ENCODE results near the gene LILRA6. TPM values are rescaled to one million over a fixed set of nuclear protein-coding genes. Genes with fewer than 3 reads are reported as not detected.

Gene LILRA6
- total RNA-seq, 1 donor from 2014 or later: 26.5 TPM

DNA sequence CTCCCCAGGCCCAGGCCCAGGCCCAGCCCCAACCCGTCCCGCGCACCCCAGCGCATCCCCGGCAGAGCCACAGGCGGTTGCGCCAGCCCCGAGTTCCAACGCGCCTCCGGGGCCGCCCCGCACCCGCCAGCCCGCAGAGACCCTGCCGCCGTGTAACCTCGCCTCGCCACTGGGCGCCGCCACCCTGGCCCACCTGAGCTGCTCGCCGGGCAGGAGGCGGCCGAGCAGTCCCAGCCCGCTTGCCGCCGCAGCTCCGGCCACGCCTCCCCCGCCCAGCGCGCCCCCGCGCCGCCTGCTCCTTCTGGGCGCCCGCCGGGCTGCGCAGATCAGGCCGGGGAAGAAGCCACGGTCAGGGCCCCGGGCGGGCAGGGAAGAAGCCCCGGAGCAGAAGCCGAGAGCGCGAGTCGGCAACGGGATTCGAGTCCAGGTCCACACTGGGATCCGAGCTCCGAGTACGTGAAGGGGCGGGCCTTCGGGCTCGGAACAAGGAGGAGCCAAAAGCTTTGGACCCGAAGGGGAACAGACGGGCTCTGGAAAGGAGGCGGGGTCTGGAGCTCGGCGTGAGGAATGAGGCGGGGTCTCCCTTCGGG is 53.4 kb downstream of the LILRA6 start, which contains the start of gene MBOAT7:
Gene MBOAT7, minus strand, starts transcription at position 436 of the 590 bp plus-strand sequence. CDS start 1,072 bp downstream, outside the sequence.
- DNase-seq (ENCODE audit: low spot score): peak; percentile 92

DNA sequence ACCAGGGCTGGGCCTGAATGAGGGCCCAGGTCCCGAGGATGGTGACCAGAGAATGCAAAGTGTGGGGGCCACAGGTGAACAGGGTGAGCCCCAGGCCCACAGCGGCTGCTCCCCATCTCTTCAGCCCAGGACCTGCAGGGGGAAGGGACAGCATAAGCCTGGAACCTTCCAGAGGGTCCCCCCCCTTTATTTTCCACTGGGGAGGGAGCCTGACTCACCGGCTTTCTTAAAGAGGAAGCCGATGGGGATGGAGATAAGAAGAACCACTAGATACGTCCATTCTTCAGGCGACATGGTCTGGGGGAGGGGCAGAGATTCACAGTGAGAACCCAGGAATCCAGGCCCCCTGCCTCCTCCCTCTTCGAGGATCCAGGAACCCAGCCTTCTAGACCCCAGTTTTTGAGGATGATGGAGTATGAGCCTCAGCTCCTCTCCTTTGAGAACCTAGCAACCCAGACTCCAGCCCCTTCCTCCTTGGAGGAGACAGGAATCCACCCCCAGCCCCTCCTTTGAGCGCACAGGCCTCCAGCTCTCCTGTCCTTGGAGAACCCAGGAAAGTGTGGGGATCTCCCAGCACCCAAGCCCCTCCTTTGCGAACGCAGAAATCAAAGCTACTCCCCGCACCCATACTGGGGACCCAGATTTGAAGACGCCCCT is 54.2 kb downstream of the LILRA6 start:
- no peak for DNase-seq (ENCODE audit: low spot score)

DNA sequence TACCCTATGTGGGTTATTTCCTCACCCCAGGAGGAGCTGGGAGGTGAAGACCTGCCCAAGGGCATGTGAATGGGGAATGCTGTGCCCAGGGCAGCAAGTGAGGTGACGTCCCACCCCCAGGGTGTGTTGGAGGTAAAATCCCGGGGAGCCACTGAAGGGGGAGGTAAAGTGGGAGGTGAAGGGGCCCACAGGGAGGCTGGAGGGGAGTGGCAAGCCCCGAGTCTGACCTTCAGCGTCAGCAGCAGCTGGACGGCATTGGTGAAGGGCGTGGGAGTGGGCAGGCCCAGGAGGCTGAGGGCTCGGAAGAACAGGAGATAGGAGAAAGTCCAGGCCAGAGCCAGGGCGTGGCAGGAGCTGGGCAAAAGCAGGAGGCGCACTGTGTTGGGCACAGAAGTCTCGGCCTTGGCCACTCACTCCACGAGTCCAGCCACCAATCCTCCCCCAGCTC is 55.6 kb downstream of the LILRA6 start:
- DNase-seq (ENCODE audit: low spot score): no peak

Small RNAs within 50 kb of the gene (microRNA-seq; reads per million reads assigned to microRNA genes)
- not detected for gene MIR4752 (ENCODE audit: borderline number of aligned reads)

Other genes starting within 250 kb of the LILRA6 start
- gene VSTM1, start 178.9 kb downstream of the LILRA6 start, total RNA-seq: not detected
- not detected for gene TARM1, start 161.4 kb downstream of the LILRA6 start, total RNA-seq
- gene OSCAR, start 142.0 kb downstream of the LILRA6 start, total RNA-seq: 6.6 TPM
- gene NDUFA3, start 139.9 kb downstream of the LILRA6 start, total RNA-seq: 113 TPM
- gene TFPT, start 127.1 kb downstream of the LILRA6 start, total RNA-seq: 16.7 TPM
- 45.5 TPM for gene PRPF31, start 127.0 kb downstream of the LILRA6 start, total RNA-seq
- 31.5 TPM for gene CNOT3, start 105.0 kb downstream of the LILRA6 start, total RNA-seq
- gene LENG1, start 83.1 kb downstream of the LILRA6 start, total RNA-seq: 4.4 TPM
- gene TMC4, start 69.6 kb downstream of the LILRA6 start, total RNA-seq: 1.6 TPM
- gene MBOAT7, start 53.2 kb downstream of the LILRA6 start, total RNA-seq: 40.9 TPM
- 24.6 TPM for gene TSEN34, start 51.5 kb downstream of the LILRA6 start, total RNA-seq
- 923 TPM for gene RPS9, start 41.9 kb downstream of the LILRA6 start, total RNA-seq
- 50.5 TPM for gene LILRB3, start 19.8 kb downstream of the LILRA6 start, total RNA-seq
- 69.4 TPM for gene LILRB5, start 14.5 kb upstream of the LILRA6 start, total RNA-seq
- 14.4 TPM for gene LILRB2, start 38.3 kb upstream of the LILRA6 start, total RNA-seq
- gene LILRA5, start 70.4 kb upstream of the LILRA6 start, total RNA-seq: 23.0 TPM
- gene LILRA4, start 96.4 kb upstream of the LILRA6 start, total RNA-seq: 1.0 TPM
- gene LAIR1, start 122.1 kb upstream of the LILRA6 start, total RNA-seq: 63.8 TPM
- gene TTYH1, start 172.7 kb upstream of the LILRA6 start, total RNA-seq: not detected
- gene LENG8, start 206.4 kb upstream of the LILRA6 start, total RNA-seq: 141 TPM
- 8.3 TPM for gene LENG9, start 221.0 kb upstream of the LILRA6 start, total RNA-seq
- 38.1 TPM for gene CDC42EP5, start 230.5 kb upstream of the LILRA6 start, total RNA-seq

Data from mesenteric fat pad (tissue), 1 donor.